Stimulated activated CD8-positive, alpha-beta memory T cell treated with anti-CD3 and anti-CD28 coated beads, Interleukin-4, amount 100 ng/mL, for 48 hours (primary cell): ENCODE measurements around the gene PPP3CB.
"Not testable (repeated sequence)": the region's sequence is repeated elsewhere in the genome, so short reads cannot be mapped to it uniquely, and the experiment has no call there.

Experiments
- DNase-seq: peaks from one replicate; pipeline ENCODE4 v3.0.0-alpha.2; 2020

The PPP3CB gene

DNA sequence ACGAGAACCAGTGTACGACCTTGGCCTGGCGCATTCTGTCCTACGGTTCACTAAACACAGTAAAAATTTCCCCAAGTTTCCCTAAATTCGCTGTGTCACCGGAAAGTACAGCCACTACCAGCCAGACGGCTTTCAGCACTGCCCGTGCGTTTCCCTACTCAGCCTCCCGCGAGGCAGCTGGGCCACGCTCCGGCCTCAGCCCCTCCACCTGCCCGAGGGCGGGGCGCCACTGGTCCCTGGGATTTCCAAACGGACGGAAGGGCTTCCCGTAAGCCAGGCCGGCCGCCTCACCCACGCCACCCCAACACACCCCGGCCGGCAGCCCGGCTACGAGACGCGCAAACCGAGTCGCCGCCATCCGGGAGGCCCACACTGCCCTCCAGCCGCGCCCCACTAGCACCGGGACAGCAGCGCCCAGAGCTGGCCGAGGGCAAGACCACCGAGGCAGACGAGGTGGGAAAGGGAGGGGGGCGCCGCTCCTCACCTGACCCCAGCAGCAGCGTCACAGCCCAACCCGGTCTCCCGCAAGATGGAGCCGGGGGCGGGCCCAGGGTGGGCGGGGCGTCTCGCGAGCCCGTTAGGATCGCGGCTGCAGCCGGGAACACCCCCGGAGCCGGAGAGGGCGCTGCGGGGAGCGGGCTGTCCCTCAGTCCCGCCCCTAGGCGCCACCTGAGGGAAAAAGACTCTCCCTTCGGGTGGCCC is 82.1 kb downstream of the PPP3CB start, which contains the start of gene ANXA7:
Gene ANXA7, minus strand, starts transcription at position 531 of the 702 bp plus-strand sequence. CDS start 13,202 bp downstream, outside the sequence.
- DNase-seq, result peak; percentile 97

DNA sequence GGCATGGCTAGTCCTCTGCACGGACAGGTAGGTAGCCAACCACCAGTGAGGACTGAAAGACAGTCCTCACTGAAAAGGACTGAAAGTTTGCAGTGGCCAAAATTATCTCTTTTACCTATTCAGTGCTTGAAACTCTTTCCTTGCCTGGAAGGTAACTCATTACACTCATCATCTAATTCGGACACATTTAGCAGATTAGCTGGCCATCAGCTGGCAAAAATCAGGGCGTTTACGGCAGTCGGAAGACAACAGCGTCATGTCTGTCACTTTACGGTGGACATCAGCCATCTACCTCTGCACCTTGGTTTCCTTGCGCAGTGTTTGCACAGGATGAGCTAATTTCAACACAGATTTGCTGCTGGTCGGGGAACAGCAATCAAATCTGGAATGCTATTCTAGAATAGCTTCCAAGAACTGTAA is 82.7 kb downstream of the PPP3CB start:
- no peak for DNase-seq

DNA sequence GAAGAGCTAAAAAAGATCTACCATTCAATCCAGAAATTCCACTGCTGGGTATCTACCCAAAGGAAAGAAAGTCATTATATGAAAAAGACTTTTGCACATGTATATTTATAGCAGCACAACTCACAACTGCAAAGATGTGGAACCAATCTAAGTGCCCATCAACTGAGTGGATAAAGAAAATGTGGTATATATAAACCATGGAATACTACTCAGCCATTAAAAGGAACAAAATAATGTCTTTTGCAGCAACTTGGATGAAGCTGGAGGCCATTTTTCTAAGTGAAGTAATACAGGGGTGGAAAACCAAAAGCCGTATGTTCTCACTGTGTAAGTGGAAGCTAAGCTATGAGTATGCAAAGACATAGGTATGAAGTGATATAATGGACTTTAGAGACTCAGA is 84.9 kb downstream of the PPP3CB start:
- no peak for DNase-seq

DNA sequence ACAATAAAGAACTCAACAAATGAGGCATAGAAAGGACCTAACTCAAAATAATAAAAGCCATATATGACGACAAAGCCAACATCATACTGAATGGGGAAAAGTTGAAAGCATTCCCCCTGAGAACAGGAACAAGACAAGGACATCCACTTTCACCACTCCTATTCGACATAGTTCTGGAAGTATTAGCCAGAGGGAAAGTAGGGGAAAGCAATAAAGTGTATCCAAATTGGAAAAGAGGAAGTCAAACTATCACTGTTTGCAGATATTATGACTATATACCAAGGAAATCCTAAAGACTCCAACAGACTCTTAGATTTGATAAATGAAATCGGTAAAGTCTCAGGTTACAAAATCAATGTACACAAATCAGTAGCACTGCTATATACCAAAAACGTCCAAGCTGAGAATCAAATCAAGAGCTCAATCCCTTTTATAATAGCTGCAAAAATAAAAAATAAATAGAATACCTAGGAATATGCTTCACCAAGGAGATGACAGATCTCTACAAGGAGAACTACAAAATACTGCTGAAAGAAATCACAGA is 86.8 kb downstream of the PPP3CB start:
- no peak for DNase-seq

DNA sequence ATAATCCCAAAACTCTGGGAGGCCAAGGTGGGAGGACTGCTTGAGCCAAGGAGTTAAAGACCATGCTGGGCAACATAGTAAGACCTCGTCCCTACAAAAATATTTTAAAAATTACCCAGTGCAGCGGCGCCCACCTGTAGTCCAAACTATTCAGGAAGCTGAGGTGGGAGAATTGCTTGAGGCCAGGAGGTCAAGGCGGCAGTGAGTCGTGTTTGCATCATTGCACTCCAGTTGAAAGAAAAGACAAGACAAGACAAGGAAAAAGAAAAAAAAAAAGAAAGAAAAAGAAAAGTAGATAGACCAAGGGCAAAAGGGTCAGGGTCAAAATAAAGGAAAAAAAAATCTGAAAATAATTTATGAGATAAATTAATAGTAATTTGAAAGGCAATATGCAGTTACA is 87.8 kb downstream of the PPP3CB start:
- no peak for DNase-seq

DNA sequence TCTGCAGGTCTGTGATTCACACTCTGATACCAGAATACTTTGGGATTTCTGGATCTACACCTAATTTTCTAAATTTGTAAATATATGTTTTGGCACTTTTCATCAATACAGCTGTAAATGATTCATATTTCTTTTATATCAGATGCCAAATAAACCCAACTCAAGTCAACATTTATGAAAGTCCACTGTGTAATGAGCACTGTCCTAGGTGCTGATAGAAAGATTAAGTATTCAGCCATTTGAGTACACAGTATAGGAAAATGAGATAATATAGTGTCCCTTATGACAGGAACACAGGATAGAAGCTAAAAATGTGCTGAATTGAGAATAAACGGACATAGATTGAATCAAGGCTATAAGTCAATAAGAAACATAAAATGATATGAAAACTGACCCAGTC is 88.3 kb downstream of the PPP3CB start:
- no peak for DNase-seq

DNA sequence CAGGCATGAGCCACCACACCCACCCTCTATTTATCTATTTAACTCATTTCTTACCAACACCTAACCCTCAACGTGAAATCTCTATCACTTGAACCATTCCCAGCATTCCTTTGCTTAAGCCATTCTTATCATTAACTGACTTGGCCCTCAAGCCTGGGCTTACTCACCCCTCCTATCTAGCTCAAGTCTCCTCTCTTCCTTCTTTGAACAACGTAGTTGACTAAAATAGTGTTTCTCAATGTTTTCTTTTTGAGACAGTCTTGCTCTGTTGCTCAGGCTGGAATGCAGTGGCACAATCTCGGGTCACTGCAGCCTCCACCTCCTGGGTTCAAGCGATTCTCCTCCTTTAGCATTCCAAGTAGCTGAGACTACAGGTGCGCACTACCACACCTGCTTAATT is 89.0 kb downstream of the PPP3CB start:
- no peak for DNase-seq

DNA sequence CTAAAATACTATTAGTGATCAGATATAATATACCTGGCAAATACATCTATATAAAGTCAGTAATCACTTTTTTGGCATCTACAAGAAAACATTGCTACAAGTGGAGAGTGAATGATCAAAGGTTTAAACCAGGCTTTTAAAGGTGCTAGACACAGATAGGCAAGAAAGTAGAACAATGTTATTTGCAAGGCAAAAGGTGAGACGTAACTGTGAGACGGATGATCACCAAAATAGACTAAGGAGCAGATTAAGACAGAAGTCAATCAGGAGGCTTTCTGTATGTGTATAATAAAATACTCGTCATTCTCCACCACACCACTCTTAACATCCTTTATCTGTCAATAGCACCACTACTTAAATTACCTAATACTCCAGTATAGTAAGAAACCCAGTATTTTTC is 90.3 kb downstream of the PPP3CB start:
- DNase-seq, result no peak

DNA sequence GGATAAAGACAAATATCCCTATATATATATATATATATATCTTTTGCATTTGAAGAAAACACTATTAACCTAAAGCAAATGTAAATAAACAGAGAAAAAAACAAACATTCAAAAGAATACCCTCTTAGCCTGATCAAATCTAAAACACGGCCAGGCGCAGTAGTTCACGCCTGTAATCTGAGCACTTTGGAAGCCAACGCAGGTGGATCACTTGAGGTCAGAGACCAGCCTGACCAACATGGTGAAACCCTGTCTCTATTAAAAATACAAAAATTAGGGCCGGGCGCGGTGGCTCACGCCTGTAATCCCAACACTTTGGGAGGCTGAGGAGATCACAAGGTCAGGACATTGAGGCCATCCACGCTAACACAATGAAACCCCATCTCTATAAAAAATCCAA is 91.1 kb downstream of the PPP3CB start:
- DNase-seq, result no peak

DNA sequence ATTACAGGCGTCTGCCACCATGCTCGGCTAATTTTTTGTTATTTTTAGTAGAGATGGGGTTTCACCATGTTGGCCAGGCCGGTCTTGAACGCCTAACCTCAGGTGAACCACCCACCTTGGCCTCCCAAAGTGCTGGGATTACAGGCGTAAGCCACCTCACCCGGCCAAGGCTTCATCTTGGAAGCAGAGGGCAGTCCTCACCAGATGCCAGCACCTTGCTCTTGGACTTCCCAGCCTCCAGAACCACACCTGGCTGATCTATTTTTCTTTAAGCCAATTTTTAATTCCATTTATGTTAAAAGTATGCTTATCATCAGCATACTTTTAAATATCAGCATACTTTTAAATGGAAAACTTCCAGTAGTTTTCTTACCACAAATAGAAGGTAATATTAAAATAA is 94.2 kb downstream of the PPP3CB start:
- DNase-seq, result no peak

DNA sequence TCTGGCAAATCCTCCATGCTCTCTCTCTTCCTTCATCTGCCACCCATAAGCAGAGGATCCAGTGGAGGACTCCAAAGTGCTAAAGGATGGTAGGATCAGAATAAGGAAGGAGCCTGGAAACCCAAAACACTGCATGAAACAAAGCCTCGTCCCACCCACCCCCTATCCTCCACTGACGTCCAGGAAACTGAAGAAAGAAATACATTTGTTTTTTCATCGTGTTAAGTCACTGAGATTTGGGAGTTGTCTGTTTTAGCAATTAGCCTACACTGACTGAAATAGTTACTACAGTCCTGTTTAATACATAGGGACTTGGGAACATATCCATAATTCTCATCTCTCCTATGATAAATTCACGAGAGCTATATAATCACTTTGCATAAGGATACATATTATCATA is 96.8 kb downstream of the PPP3CB start:
- no peak for DNase-seq

DNA sequence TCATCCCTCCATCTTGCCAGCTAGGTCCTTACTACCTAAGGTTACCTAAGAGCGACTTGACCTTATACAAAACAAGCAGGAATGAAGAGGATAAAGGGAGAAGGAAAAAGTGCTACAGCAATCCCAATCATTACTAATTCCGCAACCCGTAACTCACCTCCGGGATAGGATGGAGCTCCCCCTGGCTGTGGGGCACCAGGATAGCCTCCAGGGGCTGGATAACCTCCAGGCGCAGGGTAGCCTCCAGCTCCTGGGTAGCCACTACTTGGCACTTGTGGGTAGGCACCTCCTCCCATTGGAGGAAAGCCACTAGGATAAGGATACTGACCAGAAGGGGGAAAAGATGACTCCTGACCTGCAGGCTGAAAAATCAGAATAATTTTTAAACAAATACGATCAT is 97.8 kb downstream of the PPP3CB start:
- no peak for DNase-seq

DNA sequence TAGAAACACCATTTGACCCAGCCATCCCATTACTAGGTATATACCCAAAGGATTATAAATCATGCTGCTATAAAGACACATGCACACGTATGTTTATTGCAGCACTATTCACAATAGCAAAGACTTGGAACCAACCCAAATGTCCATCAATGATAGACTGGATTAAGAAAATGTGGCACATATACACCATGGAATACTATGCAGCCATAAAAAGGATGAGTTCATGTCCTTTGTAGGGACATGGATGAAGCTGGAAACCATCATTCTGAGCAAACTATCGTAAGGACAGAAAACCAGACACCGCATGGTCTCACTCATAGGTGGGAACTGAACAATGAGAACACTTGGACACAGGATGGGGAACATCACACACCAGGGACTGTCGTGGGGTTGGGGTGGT is 101.5 kb downstream of the PPP3CB start:
- DNase-seq, result not testable (repeated sequence)

DNA sequence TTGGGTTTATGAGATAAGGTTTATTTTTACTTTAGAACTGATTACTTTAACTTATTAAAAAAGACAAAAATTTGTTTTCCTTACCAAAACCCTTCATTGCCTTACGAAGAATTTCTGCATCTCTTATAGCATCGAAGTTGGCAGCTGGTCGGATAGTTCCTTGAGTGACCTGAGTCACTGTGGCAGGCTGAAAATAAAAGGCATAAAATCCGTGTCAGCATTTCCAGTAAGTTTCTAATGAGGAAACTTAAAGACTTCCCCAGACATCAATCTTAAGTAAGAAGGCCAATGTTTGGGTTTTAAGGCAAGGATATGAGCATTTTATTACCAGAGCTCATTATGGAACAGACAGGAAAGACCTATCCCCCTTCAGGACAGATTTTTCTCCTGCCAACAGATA is 107.6 kb downstream of the PPP3CB start:
- no peak for DNase-seq

DNA sequence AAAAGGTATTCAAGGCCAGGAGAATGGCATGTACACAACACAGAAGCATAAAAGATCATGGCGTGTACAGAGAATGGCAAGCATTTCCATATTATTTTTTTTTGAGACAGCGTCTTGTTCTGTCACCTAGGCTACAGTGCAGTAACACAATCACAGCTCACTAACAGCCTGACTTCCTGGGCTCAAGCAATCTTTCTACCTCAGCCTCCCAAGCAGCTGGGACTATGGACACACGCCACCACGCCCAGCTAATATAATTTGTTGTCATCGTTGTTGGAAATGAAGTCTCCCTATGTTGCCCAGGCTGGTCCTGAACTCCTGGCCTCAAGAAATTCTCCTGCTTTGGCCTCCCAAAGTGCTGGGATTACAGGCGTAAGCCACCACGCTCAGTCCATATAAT is 109.2 kb downstream of the PPP3CB start:
- DNase-seq, result no peak
